Measurements from ENCODE around the gene RAB1B.

DNA sequence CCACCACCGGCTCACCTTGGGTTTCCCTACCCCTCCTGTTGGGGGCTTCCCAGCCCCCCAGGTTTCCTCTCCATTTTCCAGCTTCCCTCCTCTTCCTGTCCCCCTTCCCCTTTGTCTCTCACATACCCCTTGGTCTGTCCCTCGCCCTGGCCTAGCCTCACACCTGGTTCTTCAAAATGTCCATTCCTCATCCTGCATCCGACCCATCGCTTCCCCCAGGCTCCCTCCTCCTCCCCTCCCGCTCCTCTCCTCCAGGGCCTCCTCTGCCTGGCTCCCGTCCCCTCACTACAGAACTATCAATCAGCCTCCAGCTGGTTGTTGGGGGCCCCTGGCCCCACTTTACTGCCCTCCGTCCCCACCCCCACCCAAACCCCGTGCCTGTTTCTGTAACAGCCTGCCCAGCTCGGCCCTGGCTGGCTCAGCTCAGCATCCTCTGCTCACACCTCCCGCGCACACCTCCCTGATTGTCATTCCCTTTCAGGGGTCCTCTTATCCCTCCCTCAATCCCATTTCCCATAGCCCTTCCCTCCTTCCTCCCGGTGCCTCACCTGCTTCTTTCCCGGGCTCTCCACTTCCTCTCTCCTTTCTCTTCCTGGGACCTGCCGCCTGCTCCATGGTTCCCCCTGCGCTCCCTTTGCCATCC is 10.8 kb downstream of the RAB1B start:
- TF ChIP-seq, protein P1, sequence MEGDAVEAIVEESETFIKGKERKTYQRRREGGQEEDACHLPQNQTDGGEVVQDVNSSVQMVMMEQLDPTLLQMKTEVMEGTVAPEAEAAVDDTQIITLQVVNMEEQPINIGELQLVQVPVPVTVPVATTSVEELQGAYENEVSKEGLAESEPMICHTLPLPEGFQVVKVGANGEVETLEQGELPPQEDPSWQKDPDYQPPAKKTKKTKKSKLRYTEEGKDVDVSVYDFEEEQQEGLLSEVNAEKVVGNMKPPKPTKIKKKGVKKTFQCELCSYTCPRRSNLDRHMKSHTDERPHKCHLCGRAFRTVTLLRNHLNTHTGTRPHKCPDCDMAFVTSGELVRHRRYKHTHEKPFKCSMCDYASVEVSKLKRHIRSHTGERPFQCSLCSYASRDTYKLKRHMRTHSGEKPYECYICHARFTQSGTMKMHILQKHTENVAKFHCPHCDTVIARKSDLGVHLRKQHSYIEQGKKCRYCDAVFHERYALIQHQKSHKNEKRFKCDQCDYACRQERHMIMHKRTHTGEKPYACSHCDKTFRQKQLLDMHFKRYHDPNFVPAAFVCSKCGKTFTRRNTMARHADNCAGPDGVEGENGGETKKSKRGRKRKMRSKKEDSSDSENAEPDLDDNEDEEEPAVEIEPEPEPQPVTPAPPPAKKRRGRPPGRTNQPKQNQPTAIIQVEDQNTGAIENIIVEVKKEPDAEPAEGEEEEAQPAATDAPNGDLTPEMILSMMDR (IDR thresholded peaks at IDR 0.05) = no peak
- no peak for TF ChIP-seq POLR2AphosphoS5 (IDR thresholded peaks at IDR 0.05; ENCODE audit: insufficient read depth in 1 of 2, low read depth in 1 of 2)

Measured in vagina (tissue), 2 donors.